SJCRH30 (cell line): ENCODE data around the gene TUBG2. TPM values are rescaled to one million over a fixed set of nuclear protein-coding genes. Genes with fewer than 3 reads are reported as not detected.

ENCODE experiments used
- DNase-seq, 2 experiments: peaks; one replicate each; pipeline ENCODE4 v3.0.0-alpha.2; 2015 to 2020
- H3K27ac ChIP-seq: fragments of 250-450 bp; sonication (Bioruptor Pico); 2 replicates; pipeline ENCODE4 v1.5.1; 2020; ENCODE audit warnings: mild to moderate bottlenecking, moderate library complexity
- H3K27me3 ChIP-seq: fragments of 250-450 bp; sonication (Bioruptor Pico); 2 replicates; pipeline ENCODE4 v1.5.1; 2020; ENCODE audit warnings: mild to moderate bottlenecking, moderate library complexity
- H3K36me3 ChIP-seq: fragments of 250-450 bp; sonication (Bioruptor Pico); 2 replicates; pipeline ENCODE4 v1.5.1; 2020; ENCODE audit warnings: mild to moderate bottlenecking, moderate library complexity
- H3K4me1 ChIP-seq: fragments of 250-450 bp; sonication (Bioruptor Pico); 2 replicates; pipeline ENCODE4 v1.5.1; 2020; ENCODE audit warnings: mild to moderate bottlenecking, moderate library complexity
- H3K4me3 ChIP-seq: fragments of 250-450 bp; sonication (Bioruptor Pico); 2 replicates; pipeline ENCODE4 v1.5.1; 2020; ENCODE audit warnings: mild to moderate bottlenecking, moderate library complexity
- H3K9me3 ChIP-seq: fragments of 250-450 bp; sonication (Bioruptor Pico); replicated peaks from 2 replicates; pipeline ENCODE4 v1.5.1; 2020; ENCODE audit warnings: mild to moderate bottlenecking, moderate library complexity
- total RNA-seq: library from RNA; depleted of rRNA; stranded (reverse); fragments of >200 nt; shearing (Covaris generic); gene quantifications from 2 replicates; pipeline ENCODE4 v1.2.3, GENCODE V29; 2014

TUBG2 gene
- total RNA-seq, 1 experiment from 2014 or later = 10.4 TPM

- Histone ChIP-seq H3K9me3 (no peaks in the 10 kb centered on the region), H3K27me3 (no peaks in the 10 kb centered on the region), H3K4me1 (peaks cover 1% of the 10 kb centered on the region; the same call in 1 of the 2 replicates), H3K36me3 (peaks cover 17% of the 10 kb centered on the region), H3K4me3 (no peak overlapping the region), H3K27ac (no peak overlapping the region)
- DNase-seq = no peak
These were observed 11.1 kb downstream of the TUBG2 start for GRCh38 chr17:42669977-42670788.

- Histone ChIP-seq H3K4me1 (peaks cover 4% of the 10 kb centered on the region; the same call in 1 of the 2 replicates), H3K36me3 (peaks cover 17% of the 10 kb centered on the region), H3K27me3 (no peaks in the 10 kb centered on the region), H3K9me3 (no peaks in the 10 kb centered on the region), H3K27ac (no peak overlapping the region), H3K4me3 (no peak overlapping the region)
- DNase-seq = no peak
These were observed 11.9 kb downstream of the TUBG2 start for GRCh38 chr17:42670789-42671657.

DNA sequence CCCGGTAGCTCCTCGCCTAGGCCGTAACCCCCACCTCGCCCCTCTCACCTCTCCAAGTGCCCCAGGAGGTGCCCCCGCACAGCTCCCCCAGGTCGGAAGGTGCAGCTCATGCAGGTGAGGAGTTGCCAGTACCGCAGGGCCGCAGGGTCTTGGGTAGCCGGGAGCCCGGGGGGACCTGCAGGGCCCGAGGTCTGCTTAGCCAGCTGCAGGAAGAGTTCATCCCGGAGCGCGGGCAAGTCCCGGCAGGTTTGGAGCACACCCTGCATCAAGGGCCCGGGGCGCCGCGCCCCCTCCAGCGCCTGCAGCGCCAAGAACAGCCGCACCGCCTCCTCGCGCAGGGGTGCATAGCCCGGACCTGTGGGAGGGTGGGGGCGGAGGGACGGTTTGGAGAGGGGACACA is 13.0 kb downstream of the TUBG2 start:
- H3K36me3 ChIP-seq = peaks cover 9% of the 10 kb centered on the region; the same call in 1 of the 2 replicates
- no peaks in the 10 kb centered on the region for H3K9me3 ChIP-seq
- no peak overlapping the region for H3K27ac ChIP-seq
- no peak for DNase-seq
- H3K4me3 ChIP-seq = no peak overlapping the region
- H3K27me3 ChIP-seq = no peaks in the 10 kb centered on the region
- H3K4me1 ChIP-seq = peaks cover 4% of the 10 kb centered on the region; the same call in 1 of the 2 replicates

DNA sequence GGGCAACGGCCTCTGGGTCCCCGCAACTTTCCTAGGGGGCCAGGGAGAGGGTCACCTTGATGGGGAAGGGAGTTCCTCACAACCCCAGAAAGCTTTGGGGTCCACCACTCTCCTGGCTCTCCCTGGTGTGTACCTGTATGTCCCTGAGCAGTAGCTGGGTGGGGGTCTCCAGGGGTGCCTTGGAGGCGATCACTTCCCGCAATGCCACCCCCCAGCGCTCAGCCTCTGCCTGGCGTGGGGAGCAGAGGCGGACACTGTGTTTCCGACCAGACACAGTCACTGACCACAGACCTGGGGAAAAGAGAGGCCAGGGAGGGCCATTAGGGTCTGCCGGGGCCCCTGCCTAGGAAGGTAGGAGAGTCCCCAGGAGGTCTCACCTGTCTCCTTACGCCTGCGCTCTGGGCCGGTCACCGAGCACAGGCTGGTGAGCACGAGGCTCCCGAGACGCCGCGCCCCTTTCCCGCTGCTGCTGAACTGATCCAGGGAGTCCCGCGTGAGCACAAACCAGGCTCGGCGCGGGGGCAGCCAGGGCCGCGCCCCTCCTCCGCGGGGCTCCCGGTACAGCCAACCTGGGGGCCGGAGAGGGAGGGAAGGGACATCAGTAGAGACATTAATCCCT is 14.3 kb downstream of the TUBG2 start:
- no peaks in the 10 kb centered on the region for H3K9me3 ChIP-seq
- DNase-seq = no peak
- H3K4me3 ChIP-seq = no peak overlapping the region
- H3K27ac ChIP-seq = no peak overlapping the region
- peaks cover 10% of the 10 kb centered on the region; the same call in 1 of the 2 replicates for H3K4me1 ChIP-seq
- no peaks in the 10 kb centered on the region for H3K27me3 ChIP-seq
- H3K36me3 ChIP-seq = peaks cover 9% of the 10 kb centered on the region; the same call in 1 of the 2 replicates

DNA sequence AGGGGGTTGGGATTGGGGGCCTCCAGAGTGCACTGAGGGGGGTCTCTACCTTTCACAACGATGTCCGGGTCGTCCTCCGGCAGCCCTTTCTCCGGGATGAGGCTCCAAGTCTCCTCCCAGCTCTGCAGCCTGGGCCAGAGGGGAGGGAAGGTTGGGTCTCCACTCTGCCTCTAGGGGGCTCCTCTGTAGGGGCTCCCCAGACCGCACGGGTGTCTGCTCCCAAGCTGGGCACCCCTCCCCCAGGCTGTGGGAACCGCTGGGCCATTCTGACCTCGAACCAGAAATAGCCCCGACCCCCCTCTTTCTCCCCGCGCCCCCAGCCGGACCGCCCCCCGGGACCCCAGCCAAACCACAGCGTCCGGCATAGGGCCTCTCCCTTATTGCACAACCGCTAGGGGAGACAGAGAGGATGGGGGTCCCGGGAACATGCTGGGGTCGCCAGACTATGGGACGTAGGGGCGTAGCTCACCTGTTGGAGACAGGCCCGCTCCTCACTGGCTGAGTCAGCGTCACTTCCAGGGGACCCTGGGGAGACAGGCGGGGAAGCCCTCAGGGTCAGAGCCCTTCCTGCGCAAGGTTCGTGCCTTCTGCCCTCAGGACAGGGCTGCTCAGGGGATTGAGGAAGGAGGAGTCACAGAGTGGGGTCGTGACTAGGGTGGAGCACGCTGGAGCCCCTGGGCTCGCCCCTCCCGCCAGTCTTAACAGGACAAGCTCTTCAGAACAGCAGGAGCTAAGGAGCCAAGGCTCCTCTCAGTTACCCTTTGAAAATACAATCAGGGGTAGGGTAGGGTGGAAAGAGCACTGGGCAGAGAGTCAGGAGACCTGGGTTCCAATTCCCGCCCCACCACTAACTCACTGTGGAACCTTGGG is 15.0 kb downstream of the TUBG2 start:
- Histone ChIP-seq H3K27ac (no peak overlapping the region), H3K9me3 (no peaks in the 10 kb centered on the region), H3K27me3 (no peaks in the 10 kb centered on the region), H3K4me3 (no peak overlapping the region), H3K36me3 (peaks cover 6% of the 10 kb centered on the region; the same call in 1 of the 2 replicates), H3K4me1 (peaks cover 10% of the 10 kb centered on the region; the same call in 1 of the 2 replicates)
- DNase-seq = peak; percentile 29 to 33

DNA sequence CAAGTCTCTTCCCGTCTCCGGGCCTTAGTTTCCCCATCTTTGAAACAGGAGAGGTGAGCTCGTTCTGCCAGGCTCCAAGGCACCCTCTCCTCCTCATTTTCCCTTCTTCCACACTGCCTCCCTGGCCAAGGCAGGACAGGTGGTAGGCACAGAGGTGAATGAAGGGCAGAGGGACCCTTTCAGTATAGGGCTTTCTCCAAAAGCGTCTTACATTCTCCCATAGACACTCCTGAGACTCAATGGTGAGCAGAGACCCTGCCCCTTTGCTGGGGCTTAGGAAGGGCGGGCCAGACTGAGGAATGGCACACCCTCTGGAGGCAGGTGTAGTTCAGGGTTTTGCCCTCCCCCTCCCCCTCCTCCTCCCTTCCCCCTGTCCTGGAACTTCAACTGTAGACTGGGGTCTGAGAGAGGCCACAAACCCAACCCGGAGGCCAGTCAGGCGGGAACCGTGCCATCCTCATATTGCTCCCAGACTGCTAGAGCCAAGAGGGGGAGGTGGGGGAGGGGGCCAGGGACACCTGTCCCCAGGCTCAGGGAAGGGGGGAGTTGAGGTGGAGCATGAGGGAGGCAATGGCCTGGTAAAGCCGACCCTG is 15.8 kb downstream of the TUBG2 start:
- Histone ChIP-seq H3K9me3 (no peaks in the 10 kb centered on the region), H3K4me1 (peaks cover 10% of the 10 kb centered on the region; the same call in 1 of the 2 replicates), H3K4me3 (peak overlapping the region; percentile 88), H3K27ac (no peak overlapping the region), H3K36me3 (peaks cover 4% of the 10 kb centered on the region; the same call in 1 of the 2 replicates), H3K27me3 (no peaks in the 10 kb centered on the region)
- peak; percentile 30 to 37 for DNase-seq

- H3K27ac ChIP-seq = no peak overlapping the region
- peak in 1 of 2 experiments; percentile 26 for DNase-seq
- peaks cover 10% of the 10 kb centered on the region; the same call in 1 of the 2 replicates for H3K4me1 ChIP-seq
- no peaks in the 10 kb centered on the region for H3K9me3 ChIP-seq
- H3K36me3 ChIP-seq = peaks cover 4% of the 10 kb centered on the region; the same call in 1 of the 2 replicates
- peak overlapping the region; percentile 88 for H3K4me3 ChIP-seq
- no peaks in the 10 kb centered on the region for H3K27me3 ChIP-seq
These were observed 16.4 kb downstream of the TUBG2 start for GRCh38 chr17:42675348-42675964.

DNA sequence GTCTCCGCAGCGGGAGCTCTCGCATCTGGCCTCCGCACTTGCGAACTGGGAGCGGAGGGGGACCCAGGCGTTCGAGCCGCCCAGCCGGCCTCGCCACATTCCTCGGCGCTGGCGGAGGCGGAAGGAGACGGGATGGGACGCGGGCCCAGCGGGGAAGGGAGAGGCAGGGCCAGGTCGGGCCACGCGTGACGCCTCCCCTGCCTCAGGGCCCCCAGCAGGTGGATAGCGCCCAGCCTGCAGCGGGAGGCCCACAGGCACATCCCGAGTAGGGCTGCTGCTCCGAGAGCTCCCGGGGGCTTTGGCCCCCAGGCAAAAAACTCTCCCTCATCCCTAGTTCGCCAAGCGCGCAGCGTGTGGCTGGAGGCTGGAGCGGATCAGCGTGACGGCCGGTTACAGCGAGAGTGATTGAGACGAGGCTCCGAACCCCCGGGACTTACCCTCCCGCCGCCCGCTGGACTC is 16.9 kb downstream of the TUBG2 start:
- Histone ChIP-seq H3K4me1 (peaks cover 10% of the 10 kb centered on the region; the same call in 1 of the 2 replicates), H3K9me3 (no peaks in the 10 kb centered on the region), H3K4me3 (peak overlapping the region; percentile 88), H3K27ac (peak overlapping the region; percentile 32; the same call in 1 of the 2 replicates), H3K27me3 (no peaks in the 10 kb centered on the region), H3K36me3 (peaks cover under 1% of the 10 kb centered on the region; the same call in 1 of the 2 replicates)
- DNase-seq = peak; percentile 61 to 64

- peak within 1 kb of the TSS; percentile 89 for H3K27ac ChIP-seq
- peak in 1 of 2 experiments; percentile 61 for DNase-seq
- H3K27me3 ChIP-seq = no peaks in the 10 kb centered on the region
- peak within 1 kb of the TSS; percentile 88 for H3K4me3 ChIP-seq
- H3K36me3 ChIP-seq = no peaks in the 10 kb centered on the region; the same call in 1 of the 2 replicates
- peaks cover 10% of the 10 kb centered on the region; the same call in 1 of the 2 replicates for H3K4me1 ChIP-seq
- H3K9me3 ChIP-seq = no peaks in the 10 kb centered on the region
These were observed 17.4 kb downstream of the TUBG2 start, which contains the start of gene PLEKHH3 for GRCh38 chr17:42676424-42677011. Gene PLEKHH3, minus strand, starts transcription at chr17:42676994. Its CDS starts 431 bp downstream, at chr17:42676563.

DNA sequence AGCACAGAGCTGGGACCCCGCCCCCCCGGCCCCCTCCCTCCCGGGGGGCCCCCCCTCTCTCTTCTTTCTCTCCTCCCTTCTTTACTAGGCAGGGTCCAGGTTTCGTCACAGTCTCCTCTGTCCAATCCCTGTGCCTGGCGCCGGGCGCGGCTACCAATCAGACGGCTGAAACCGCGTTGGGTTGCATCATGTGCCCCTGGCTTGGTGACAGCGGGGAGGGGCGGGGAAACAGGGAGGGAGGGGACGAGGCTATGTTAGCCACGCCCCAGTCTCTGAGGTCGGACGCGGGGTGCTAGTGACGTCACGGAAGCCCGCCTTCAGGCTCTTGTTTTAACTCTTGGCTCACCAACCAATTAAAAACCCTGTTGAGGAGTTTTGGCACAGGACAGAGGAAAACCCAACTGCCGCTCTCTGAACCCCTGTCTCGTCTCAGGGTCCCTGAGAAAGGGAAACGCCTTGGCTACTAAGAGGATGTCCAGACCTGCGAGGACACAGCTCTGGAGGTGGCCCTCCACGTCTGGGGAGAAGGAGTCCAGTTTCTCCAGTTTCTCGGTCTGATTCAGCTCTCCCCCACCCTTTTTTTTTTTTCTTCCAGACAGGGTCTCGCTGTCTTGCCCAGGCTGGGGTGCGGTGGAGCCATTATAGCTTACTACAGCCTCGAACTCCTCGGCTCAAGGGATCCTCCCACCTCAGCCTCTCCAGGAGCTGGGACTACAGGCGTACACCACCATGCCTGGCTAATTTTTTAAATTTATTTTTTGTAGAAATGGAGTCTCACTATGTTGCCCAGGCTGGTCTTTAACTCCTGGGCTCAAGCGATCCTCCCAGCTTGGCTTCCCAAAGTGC is 18.2 kb downstream of the TUBG2 start:
- peak; percentile 100 for DNase-seq
- H3K27me3 ChIP-seq = no peaks in the 10 kb centered on the region
- H3K27ac ChIP-seq = peak overlapping the region; percentile 89
- peaks cover 10% of the 10 kb centered on the region; the same call in 1 of the 2 replicates for H3K4me1 ChIP-seq
- no peaks in the 10 kb centered on the region for H3K9me3 ChIP-seq
- peak overlapping the region; percentile 88 for H3K4me3 ChIP-seq
- H3K36me3 ChIP-seq = no peaks in the 10 kb centered on the region; the same call in 1 of the 2 replicates

- Histone ChIP-seq H3K4me3 (peak overlapping the region; percentile 64), H3K4me1 (peaks cover 10% of the 10 kb centered on the region; the same call in 1 of the 2 replicates), H3K27ac (peak overlapping the region; percentile 89), H3K27me3 (no peaks in the 10 kb centered on the region), H3K9me3 (no peaks in the 10 kb centered on the region), H3K36me3 (no peaks in the 10 kb centered on the region; the same call in 1 of the 2 replicates)
- peak; percentile 96 for DNase-seq
These were observed 19.1 kb downstream of the TUBG2 start for GRCh38 chr17:42677921-42678781.
